ENCODE results near the gene TNFSF9.
"Not testable (repeated sequence)": the region's sequence is repeated elsewhere in the genome, so short reads cannot be mapped to it uniquely, and the experiment has no call there.

TNFSF9 gene

DNA sequence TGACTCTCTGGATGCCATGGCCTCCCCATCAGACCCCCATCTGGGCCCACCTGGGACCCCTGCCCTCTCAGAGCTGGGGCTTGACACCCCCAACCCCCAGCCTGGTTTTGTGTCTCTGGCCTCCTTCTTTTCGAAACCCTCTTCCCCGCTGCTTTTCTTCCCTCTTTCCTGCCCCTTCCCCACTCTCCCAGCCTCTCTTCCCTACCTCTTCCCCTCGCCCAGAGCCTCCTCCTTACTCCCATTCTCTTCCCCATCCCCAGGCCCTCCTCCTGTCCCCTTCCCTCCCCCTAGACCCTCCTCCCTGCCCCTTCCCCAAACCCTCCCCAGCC is 2.1 kb downstream of the TNFSF9 start:
- no peak for DNase-seq

DNA sequence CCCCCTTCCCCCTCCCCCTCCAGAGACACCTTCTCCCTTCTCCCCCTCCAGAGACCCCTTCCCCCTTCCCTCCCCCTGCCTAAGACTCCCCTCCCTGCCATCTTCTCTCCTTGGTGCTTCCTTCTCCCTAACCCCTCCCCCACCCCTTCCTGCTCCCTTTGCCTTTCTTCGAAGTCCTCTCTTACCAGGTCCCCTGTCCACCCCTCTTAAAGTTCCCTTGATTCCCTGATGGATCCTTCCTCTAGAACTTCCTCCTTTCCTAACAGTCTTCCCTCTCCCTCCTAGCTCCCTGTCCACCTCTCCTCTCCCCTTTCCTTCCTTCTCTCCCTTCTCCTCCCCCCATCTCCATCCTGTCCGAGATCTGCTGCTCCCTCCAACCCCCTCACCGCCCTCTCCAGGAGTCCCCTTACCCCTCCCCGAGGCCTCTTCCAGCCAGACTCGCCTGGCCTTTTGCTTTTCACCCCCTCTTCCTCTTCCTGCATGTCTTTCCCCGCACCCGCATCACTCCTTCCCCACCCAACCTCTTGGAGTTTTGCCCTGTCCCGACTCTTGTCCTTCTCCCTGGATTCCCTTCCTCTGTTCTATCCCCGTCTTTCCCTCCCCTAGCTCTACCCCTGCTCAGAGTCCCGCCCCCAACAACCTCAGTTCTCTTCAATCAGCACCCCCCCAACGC is 3.1 kb downstream of the TNFSF9 start:
- no peak for DNase-seq

DNA sequence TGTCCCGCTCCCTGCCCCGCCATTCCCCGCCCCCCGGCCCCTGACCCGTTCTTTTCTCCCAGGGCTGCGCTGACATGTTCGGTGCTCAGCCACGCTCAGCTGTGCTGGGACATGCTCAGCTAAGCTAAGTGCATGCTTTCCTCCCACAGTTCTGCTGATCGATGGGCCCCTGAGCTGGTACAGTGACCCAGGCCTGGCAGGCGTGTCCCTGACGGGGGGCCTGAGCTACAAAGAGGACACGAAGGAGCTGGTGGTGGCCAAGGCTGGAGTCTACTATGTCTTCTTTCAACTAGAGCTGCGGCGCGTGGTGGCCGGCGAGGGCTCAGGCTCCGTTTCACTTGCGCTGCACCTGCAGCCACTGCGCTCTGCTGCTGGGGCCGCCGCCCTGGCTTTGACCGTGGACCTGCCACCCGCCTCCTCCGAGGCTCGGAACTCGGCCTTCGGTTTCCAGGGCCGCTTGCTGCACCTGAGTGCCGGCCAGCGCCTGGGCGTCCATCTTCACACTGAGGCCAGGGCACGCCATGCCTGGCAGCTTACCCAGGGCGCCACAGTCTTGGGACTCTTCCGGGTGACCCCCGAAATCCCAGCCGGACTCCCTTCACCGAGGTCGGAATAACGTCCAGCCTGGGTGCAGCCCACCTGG is 3.7 kb downstream of the TNFSF9 start:
- DNase-seq = no peak

- no peak for DNase-seq
These were observed 4.8 kb downstream of the TNFSF9 start for GRCh38 chr19:6535558-6536137.

DNA sequence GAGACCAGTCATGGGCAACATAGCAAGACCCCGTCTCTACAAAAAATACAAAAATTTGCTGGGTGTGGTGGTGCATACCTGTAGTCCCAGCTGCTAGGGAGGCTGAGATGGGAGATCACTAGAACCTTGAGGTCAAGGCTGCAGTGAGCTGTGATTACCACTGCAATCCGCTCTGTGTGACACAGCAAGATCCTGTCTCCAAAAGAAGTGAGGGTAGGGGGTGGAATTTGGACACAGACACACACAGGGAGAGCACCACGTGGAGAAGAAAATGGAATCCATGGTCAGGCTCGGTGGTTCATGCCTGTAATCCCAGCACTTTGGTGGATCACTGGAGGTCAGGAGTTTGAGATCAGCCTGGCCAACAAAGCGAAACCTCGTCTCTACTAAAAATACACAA is 8.7 kb downstream of the TNFSF9 start:
- no peak for DNase-seq

- DNase-seq = no peak
These were observed 10.3 kb downstream of the TNFSF9 start for GRCh38 chr19:6540918-6541689.

- no peak for DNase-seq
These were observed 13.1 kb downstream of the TNFSF9 start for GRCh38 chr19:6543866-6544347.

- DNase-seq = not testable (repeated sequence)
These were observed 19.9 kb downstream of the TNFSF9 start for GRCh38 chr19:6550679-6551078.

DNA sequence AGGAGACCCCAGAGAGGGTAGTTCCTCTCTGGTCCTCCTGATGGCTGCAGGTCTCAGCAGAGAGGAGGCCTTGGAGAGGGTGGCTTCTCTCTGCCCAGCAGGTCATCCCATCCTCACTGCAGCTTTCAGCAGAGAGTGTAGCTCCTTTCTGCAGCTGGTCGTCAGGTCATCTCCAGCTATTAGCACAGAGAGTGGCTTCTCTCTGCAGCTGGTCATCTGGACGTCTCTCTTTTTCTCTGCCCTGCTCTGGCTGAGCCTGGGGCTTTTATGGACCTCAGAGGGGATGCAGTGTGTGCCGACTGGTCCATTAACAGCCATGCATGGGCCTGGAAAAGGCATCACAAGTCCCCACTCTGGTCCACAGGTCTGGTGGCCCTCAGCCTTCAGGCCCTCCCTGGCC is 20.3 kb downstream of the TNFSF9 start:
- DNase-seq = no peak

GRCh38 chr19:6551607-6552450 is 21.0 kb downstream of the TNFSF9 start:
- no peak for DNase-seq

- no peak for DNase-seq
These were observed 25.2 kb downstream of the TNFSF9 start for GRCh38 chr19:6556043-6556449.

DNA sequence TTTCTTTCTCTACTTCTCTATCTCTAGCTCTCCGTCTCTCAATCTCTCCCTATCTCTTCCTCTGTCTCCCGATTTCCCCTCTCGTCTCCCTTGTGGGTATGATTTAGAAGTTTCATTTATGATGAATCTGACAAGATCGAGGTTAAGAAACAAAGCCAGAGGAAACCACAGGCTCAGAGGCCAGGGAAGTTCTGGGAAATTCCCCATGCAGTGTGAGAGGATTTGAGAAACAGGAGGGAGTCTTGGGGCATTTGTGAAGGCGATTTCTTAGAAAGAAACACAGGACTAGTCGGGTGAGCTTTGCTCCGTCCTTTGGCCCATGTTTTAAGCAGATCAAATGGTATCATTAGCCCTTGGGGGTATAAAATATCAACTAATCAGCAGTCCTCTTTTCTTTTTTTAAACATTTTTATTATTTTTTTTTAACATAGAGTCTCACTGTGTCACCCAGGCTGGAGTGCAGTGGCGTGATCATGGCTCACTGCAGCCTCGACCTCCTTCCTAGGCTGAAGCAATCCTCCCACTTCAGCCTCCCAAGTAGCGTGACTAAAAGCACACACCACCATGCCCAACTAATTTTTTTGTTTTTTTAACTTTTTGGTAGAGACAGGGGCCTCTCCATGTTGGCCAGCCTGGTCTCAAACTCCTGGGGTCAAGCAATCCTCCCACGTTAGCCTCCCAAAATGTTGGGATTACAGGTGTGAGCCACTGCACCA is 25.8 kb downstream of the TNFSF9 start:
- DNase-seq = peak; percentile 35

DNA sequence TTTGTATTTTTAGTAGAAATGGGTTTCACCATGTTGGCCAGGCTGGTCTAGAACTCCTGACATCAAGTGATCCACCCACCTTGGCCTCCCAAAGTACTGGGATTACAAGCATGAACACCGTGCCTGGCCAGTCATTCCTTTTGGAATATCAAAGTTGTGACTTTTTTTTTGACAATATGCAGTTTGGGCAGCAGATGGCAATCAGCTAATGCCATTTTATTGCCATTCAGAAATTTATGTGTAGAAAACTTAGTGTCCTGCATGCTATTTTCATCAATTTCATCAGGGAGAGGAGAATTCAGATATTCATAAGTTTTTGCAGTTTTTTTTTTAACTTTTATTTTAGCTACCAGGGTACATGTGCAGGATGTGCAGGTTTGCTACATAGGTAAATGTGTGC is 31.6 kb downstream of the TNFSF9 start:
- not testable (repeated sequence) for DNase-seq

- DNase-seq = no peak
These were observed 33.6 kb downstream of the TNFSF9 start for GRCh38 chr19:6564393-6564792.

- not testable (repeated sequence) for DNase-seq
These were observed 35.9 kb downstream of the TNFSF9 start for GRCh38 chr19:6566727-6567126.

GRCh38 chr19:6568010-6568526 is 37.2 kb downstream of the TNFSF9 start:
- DNase-seq = no peak

GRCh38 chr19:6568816-6569215 is 38.0 kb downstream of the TNFSF9 start:
- DNase-seq = no peak

GRCh38 chr19:6570764-6571163 is 39.9 kb downstream of the TNFSF9 start:
- no peak for DNase-seq

GRCh38 chr19:6571167-6571566 is 40.3 kb downstream of the TNFSF9 start:
- DNase-seq = no peak

DNA sequence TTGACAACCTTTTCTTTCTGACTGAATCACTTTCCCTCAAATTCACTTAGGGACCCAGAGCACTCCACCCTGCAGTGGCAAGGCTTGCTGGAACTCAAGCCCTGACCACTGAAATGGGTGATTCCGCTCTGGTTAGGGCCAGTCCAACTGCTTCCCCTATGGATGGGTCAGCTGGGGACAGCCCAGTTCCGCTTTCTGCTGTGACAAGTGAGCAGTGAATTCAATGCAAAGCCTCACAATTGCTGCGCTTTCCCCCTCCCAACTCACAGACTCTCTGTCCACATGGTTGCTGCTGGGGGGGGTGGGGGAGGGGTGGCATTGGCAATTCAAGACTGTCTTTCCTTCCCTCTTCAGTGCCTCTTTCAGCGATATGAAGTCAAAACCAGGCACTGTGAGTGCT is 41.4 kb downstream of the TNFSF9 start:
- DNase-seq = no peak

- no peak for DNase-seq
These were observed 42.5 kb downstream of the TNFSF9 start for GRCh38 chr19:6573350-6573749.
